Lower leg skin (tissue), 3 donors: ENCODE measurements around the gene ULK3.

Source experiments
- CTCF ChIP-seq, 3 donors: fragments of 450-650 bp; IDR thresholded peaks; one replicate each; pipeline ENCODE4 v1.5.1; 2016; ENCODE audit warnings: antibody characterized with exemption in 3 of 3, mild to moderate bottlenecking in 3 of 3, moderate library complexity in 2 of 3
- POLR2A ChIP-seq, 2 donors: fragments of 450-650 bp; IDR thresholded peaks; one replicate each; pipeline ENCODE4 v1.6.1; 2016 to 2017; ENCODE audit warnings: antibody characterized with exemption in 2 of 2, mild to moderate bottlenecking in 1 of 2, moderate library complexity in 1 of 2

- TF ChIP-seq CTCF (IDR thresholded peaks at IDR 0.05), result no peak
- TF ChIP-seq POLR2A (IDR thresholded peaks at IDR 0.05), result no peak
Observed at GRCh38 chr15:74801311-74801997, 41.5 kb downstream of the ULK3 start.
